Activated naive CD4-positive, alpha-beta T cell treated with anti-CD3 and anti-CD28 coated beads, Interleukin-2, amount 50 U/mL, for 72 hours (primary cell): ENCODE measurements around the gene APBB1IP. TPM values are rescaled to one million over a fixed set of nuclear protein-coding genes. Genes with fewer than 3 reads are reported as not detected.
A peak's percentile ranks its signal among the peaks of the same experiment; 100 is the strongest.
"Not testable (repeated sequence)": the region's sequence is repeated elsewhere in the genome, so short reads cannot be mapped to it uniquely, and the experiment has no call there.

Source experiments
- ATAC-seq, 2 donors: fragments of 150-1000 bp; cut with Tn5 transposase; 2 replicates each; pipeline ENCODE4 v1.10.0; 2021; ENCODE audit warnings: mild to moderate bottlenecking in 2 of 2, moderate library complexity in 2 of 2
- DNase-seq, 2 donors: peaks; one replicate each; pipeline ENCODE4 v3.0.0; 2021 to 2022; ENCODE audit warnings: low spot score in 2 of 2
- H3K27ac Mint-ChIP-seq, 2 donors: one replicate each; pipeline ENCODE4 v1.8.0; 2022; ENCODE audit warnings: mild to moderate bottlenecking in 2 of 2, mixed read lengths in 2 of 2
- H3K36me3 Mint-ChIP-seq, 2 donors: one replicate each; pipeline ENCODE4 v1.8.0; 2022; ENCODE audit warnings: mixed read lengths in 2 of 2
- H3K9me3 Mint-ChIP-seq, 2 donors: one replicate each; pipeline ENCODE4 v1.8.0; 2022; ENCODE audit warnings: mixed read lengths in 2 of 2
- total RNA-seq, 2 donors: library from RNA; stranded (reverse); gene quantifications; one replicate each; pipeline ENCODE4 v1.2.3, GENCODE V29; 2022

The APBB1IP gene
- total RNA-seq, 2 donors from 2014 or later: 31.1 to 43.1 TPM

GRCh38 chr10:26550774-26551526 is 112.8 kb downstream of the APBB1IP start:
- ATAC-seq (no peak), DNase-seq (no peak)
- peaks cover 11 to 18% of the 10 kb centered on the region in 2 donors for H3K9me3 Mint-ChIP-seq
- peak overlapping the region; percentile 60 to 76 for H3K27ac Mint-ChIP-seq
- H3K36me3 Mint-ChIP-seq: peaks cover 54 to 56% of the 10 kb centered on the region in 2 donors

GRCh38 chr10:26554246-26554645 is 116.1 kb downstream of the APBB1IP start:
- Mint-ChIP-seq H3K36me3 (peaks cover 29 to 31% of the 10 kb centered on the region in 2 donors), H3K9me3 (peaks cover 5 to 11% of the 10 kb centered on the region in 2 donors), H3K27ac (peak overlapping the region in 1 of 2 donors; percentile 62)
- no peak for ATAC-seq
- no peak for DNase-seq

GRCh38 chr10:26555719-26556368 is 117.7 kb downstream of the APBB1IP start:
- DNase-seq: no peak
- Mint-ChIP-seq H3K27ac (peak overlapping the region; percentile 62 to 88), H3K36me3 (peaks cover 14 to 20% of the 10 kb centered on the region in 2 donors), H3K9me3 (no peaks in the 10 kb centered on the region)
- ATAC-seq: no peak

- no peak for ATAC-seq
- Mint-ChIP-seq H3K27ac (no peak overlapping the region), H3K9me3 (no peaks in the 10 kb centered on the region), H3K36me3 (peaks cover 11 to 16% of the 10 kb centered on the region in 2 donors)
- DNase-seq: peak in 1 of 2 donors; percentile 15
Observed at GRCh38 chr10:26556748-26557640, 118.9 kb downstream of the APBB1IP start.

GRCh38 chr10:26557641-26558014 is 119.5 kb downstream of the APBB1IP start:
- H3K9me3 Mint-ChIP-seq: no peaks in the 10 kb centered on the region
- DNase-seq (no peak), ATAC-seq (no peak)
- peaks cover 15 to 16% of the 10 kb centered on the region in 2 donors for H3K36me3 Mint-ChIP-seq
- peak overlapping the region in 1 of 2 donors; percentile 66 for H3K27ac Mint-ChIP-seq

- Mint-ChIP-seq H3K36me3 (peaks cover 22 to 26% of the 10 kb centered on the region in 2 donors), H3K27ac (no peak overlapping the region), H3K9me3 (peaks cover 4 to 11% of the 10 kb centered on the region in 2 donors)
- ATAC-seq: no peak
- DNase-seq: no peak
Observed at GRCh38 chr10:26566525-26567350, 128.6 kb downstream of the APBB1IP start.

GRCh38 chr10:26567351-26567721 is 129.2 kb downstream of the APBB1IP start:
- Mint-ChIP-seq H3K27ac (no peak overlapping the region), H3K36me3 (peaks cover 24 to 28% of the 10 kb centered on the region in 2 donors), H3K9me3 (peaks cover 4 to 13% of the 10 kb centered on the region in 2 donors)
- DNase-seq (no peak), ATAC-seq (no peak)

- DNase-seq (no peak), ATAC-seq (no peak)
- Mint-ChIP-seq H3K36me3 (peaks cover 26 to 40% of the 10 kb centered on the region in 2 donors), H3K27ac (no peak overlapping the region), H3K9me3 (peaks cover 11 to 20% of the 10 kb centered on the region in 2 donors)
Observed at GRCh38 chr10:26571655-26572054, 133.5 kb downstream of the APBB1IP start.

- peaks cover 11 to 20% of the 10 kb centered on the region in 2 donors for H3K9me3 Mint-ChIP-seq
- no peak overlapping the region for H3K27ac Mint-ChIP-seq
- no peak for DNase-seq
- ATAC-seq: no peak
- peaks cover 26 to 40% of the 10 kb centered on the region in 2 donors for H3K36me3 Mint-ChIP-seq
Observed at GRCh38 chr10:26573674-26574073, 135.5 kb downstream of the APBB1IP start.

- peaks cover 7 to 20% of the 10 kb centered on the region in 2 donors for H3K9me3 Mint-ChIP-seq
Observed at GRCh38 chr10:26574783-26575182, 136.6 kb downstream of the APBB1IP start.

GRCh38 chr10:26578371-26578770 is 140.2 kb downstream of the APBB1IP start:
- DNase-seq, H3K27ac Mint-ChIP-seq, ATAC-seq, H3K9me3 Mint-ChIP-seq: not testable (repeated sequence)
- peaks cover 5 to 15% of the 10 kb centered on the region in 2 donors for H3K36me3 Mint-ChIP-seq

More at GRCh38 chr10:26574783-26575182, 136.6 kb downstream of the APBB1IP start:
- Mint-ChIP-seq H3K36me3 (peaks cover 21 to 40% of the 10 kb centered on the region in 2 donors), H3K27ac (peak overlapping the region in 1 of 2 donors; percentile 14)
- DNase-seq (no peak), ATAC-seq (peak in 1 of 2 donors; percentile 35)

GRCh38 chr10:26579256-26580063 is 141.3 kb downstream of the APBB1IP start:
- Mint-ChIP-seq H3K9me3 (peaks cover 7% of the 10 kb centered on the region in 2 donors), H3K27ac (peak overlapping the region in 1 of 2 donors; percentile 39), H3K36me3 (peaks cover 5 to 15% of the 10 kb centered on the region in 2 donors)
- DNase-seq (no peak), ATAC-seq (peak in 1 of 2 donors; percentile 16)

- Mint-ChIP-seq H3K27ac (no peak overlapping the region), H3K9me3 (no peaks in the 10 kb centered on the region), H3K36me3 (no peaks in the 10 kb centered on the region)
- no peak for DNase-seq
- ATAC-seq: no peak
Observed at GRCh38 chr10:26586211-26586610, 148.1 kb downstream of the APBB1IP start.

- no peak for DNase-seq
- H3K27ac Mint-ChIP-seq: no peak overlapping the region
- no peaks in the 10 kb centered on the region for H3K36me3 Mint-ChIP-seq
- H3K9me3 Mint-ChIP-seq: no peaks in the 10 kb centered on the region
- ATAC-seq: no peak
Observed at GRCh38 chr10:26588611-26589010, 150.5 kb downstream of the APBB1IP start.

GRCh38 chr10:26589813-26590212 is 151.7 kb downstream of the APBB1IP start:
- H3K36me3 Mint-ChIP-seq: not testable (repeated sequence)

More at GRCh38 chr10:26589813-26590212, 151.7 kb downstream of the APBB1IP start:
- not testable (repeated sequence) for H3K9me3 Mint-ChIP-seq, ATAC-seq, DNase-seq
- peak overlapping the region in 1 of 2 donors; percentile 6 for H3K27ac Mint-ChIP-seq
